Hypothalamus (tissue), 51 donors: ENCODE data around the gene CAMKMT.

ENCODE experiments used
- DNase-seq, 51 donors: peaks; one replicate each; lab custom pipeline; 2025; lab: John Stamatoyannopoulos, UW

The CAMKMT gene

GRCh38 chr2:44547718-44548117 lies 186.0 kb downstream of the CAMKMT start:
- no peak for DNase-seq

- DNase-seq, result no peak
Observed at GRCh38 chr2:44548221-44549098, 186.7 kb downstream of the CAMKMT start.

DNA sequence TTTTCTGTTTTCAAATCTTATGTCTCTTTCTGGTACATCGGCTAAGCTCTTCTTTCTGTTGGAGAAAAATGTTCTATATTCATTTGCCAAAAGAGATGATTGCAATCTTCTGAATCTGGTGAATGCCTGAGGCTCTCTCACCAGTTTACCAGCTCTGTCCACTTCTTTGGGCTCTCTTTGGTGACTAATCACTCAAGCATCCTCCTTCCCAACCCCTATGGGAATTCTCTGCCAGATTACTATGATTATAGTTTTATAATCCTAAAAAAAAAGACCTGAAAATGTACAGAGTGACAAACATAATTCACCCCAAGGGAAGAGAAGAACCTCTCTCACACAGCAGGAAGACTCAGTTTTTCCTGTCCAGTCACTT lies 187.3 kb downstream of the CAMKMT start:
- no peak for DNase-seq

GRCh38 chr2:44549856-44550255 lies 188.1 kb downstream of the CAMKMT start:
- no peak for DNase-seq

- DNase-seq, result no peak
Observed at GRCh38 chr2:44550561-44550960, 188.8 kb downstream of the CAMKMT start.

DNA sequence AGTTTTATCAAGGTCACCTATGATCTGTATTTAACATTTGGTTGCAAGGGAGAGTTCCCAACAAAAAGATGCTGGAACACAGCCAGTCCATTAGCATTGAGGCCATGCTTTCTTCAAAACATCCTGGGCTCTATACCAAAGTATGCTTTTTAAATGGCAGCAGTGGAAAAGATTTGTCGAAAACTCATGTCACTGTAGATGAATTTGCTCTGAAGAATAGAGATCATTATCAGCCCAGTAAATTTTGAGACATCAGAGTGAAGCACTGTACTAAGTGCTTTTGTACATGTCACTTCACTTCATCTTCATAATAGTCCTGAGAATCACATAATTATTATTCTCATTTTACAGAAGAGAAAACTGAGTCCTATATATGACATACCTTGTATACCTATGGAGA lies 189.8 kb downstream of the CAMKMT start:
- no peak for DNase-seq

DNA sequence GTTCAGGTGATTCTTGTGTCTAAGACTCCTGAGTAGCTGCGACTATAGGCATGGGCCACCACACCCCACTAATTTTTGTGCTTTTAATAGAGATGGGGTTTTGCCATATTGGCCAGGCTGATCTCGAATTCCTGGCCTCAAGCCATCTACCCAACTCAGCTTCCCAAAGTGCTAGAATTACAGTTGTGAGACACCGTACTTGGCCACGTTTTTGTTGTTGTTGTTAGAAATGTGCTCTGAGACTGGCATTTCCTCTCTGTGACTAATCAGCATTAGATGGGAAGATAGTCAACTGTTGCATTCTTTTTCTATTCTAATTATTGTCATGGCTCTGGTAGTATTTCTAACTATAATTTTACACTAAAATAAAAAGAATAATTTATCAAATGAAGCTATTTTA lies 191.7 kb downstream of the CAMKMT start:
- DNase-seq, result no peak

- DNase-seq, result no peak
Observed at GRCh38 chr2:44555700-44556099, 194.0 kb downstream of the CAMKMT start.

GRCh38 chr2:44559108-44559507 lies 197.4 kb downstream of the CAMKMT start:
- DNase-seq, result no peak

GRCh38 chr2:44560352-44560751 lies 198.6 kb downstream of the CAMKMT start:
- peak in 1 of 51 donors; percentile 2 for DNase-seq

DNA sequence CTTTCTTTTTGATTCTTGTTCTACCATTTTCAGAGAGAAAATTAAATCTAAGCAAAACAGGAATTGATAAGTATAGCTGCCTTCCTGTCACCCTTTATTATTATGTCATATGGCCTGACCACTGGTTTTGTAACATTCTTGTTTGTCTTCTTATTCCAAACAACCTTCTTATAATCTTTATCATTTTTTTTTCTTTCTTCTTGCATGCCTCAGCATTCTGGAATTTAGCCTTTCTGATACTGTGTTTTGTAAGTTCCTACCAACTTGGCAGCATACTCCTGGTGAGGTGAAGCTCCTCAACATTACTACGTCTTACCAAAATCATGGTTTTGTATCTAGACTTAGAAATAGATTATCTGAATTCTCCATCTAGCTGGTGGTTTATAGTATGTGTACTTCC lies 199.2 kb downstream of the CAMKMT start:
- DNase-seq, result no peak

GRCh38 chr2:44562737-44563136 lies 201.0 kb downstream of the CAMKMT start:
- DNase-seq, result no peak

DNA sequence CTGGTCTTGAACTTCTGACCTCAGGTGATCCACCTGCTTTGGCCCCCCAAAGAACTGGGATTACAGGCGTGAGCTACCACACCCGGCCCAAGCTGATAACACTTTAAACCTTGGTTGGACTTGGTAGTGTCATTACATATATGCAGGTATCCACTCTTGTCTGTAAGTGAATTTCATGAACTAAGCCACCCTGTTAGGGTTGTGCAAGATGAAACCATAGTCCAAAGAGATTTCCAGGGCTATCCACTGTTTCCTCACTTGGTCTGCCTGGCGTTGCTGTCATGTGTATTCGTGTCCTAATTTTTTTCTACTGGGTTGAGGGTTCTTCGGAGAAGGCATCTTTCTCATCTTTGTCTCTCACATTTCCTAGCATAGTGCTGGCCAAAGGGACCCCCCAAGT lies 203.0 kb downstream of the CAMKMT start:
- DNase-seq, result no peak

- no peak for DNase-seq
Observed at GRCh38 chr2:44566059-44566458, 204.3 kb downstream of the CAMKMT start.

- DNase-seq, result no peak
Observed at GRCh38 chr2:44569491-44569890, 207.7 kb downstream of the CAMKMT start.

DNA sequence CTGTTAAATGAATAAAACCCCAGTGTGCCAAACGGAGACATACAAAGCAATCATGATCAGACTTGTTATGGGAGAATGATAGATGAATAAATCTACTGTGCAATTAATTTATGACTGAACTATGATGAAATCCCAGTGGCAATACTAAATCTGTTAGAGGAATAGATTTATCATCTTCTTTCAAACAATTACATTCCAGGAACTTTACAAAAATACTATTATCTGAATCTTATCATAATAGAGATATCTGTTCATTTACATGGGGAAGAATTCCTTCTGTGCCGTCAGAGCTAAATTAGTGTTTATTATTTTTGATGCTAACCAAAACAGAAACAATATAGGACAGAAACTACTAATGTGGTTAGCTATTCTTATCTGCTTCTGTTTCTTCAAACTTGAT lies 208.5 kb downstream of the CAMKMT start:
- no peak for DNase-seq

DNA sequence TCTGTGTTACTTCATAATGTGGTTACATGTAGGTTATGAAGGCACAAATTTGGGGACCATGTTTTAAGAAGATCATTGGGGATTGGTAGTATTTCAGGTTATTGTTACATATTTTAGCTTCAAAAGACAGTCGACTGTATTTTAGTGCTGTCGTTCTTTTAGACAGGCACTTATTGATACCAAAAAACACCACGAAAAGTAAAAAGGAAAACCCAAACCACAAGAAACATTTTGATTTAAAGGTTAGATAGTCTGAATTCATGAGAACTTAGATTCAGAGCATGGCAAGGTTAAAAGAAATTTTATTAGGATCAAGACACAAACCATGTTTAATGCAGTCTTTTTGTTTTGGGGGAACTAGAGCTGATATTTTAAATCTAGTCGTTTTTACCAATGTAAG lies 209.0 kb downstream of the CAMKMT start:
- no peak for DNase-seq

GRCh38 chr2:44572196-44572900 lies 210.6 kb downstream of the CAMKMT start:
- DNase-seq, result no peak

- DNase-seq, result no peak
Observed at GRCh38 chr2:44573996-44574395, 212.2 kb downstream of the CAMKMT start.

- DNase-seq, result no peak
Observed at GRCh38 chr2:44578471-44579093, 216.8 kb downstream of the CAMKMT start.

GRCh38 chr2:44579115-44579836 lies 217.5 kb downstream of the CAMKMT start:
- no peak for DNase-seq
